ENCODE measurements around the gene RAB7B.
A peak's percentile ranks its signal among the peaks of the same experiment; 100 is the strongest.

The RAB7B gene

DNA sequence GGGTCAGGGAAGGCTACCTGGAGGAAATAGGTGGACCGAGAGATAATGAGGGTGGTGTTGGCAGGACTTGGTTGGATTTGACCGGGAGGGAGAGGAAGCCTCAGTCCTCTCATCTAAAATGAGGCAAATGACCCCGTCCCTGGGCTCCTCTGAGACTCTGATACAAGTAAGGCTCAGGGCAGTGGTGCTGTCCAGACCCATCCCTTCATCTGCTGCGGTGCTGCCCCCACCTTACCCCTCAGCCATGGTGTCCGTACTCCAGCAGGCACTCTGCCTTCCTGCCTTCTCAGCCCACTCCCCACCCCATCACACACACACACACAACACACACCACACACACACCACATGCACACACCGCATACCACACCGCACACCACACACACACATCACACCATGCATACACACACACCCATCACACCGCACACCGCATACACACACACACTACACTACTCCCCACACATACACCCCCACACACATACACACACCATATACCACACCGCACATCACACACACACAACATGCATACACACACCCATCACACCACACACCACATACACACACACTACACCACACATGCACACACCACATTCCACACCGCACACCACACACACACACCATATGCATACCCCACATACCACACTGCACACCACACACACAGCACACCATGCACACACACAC is 30.6 kb downstream of the RAB7B start:
- no peak for DNase-seq

GRCh38 chr1:205972081-205972480 is 31.1 kb downstream of the RAB7B start:
- no peak for DNase-seq

DNA sequence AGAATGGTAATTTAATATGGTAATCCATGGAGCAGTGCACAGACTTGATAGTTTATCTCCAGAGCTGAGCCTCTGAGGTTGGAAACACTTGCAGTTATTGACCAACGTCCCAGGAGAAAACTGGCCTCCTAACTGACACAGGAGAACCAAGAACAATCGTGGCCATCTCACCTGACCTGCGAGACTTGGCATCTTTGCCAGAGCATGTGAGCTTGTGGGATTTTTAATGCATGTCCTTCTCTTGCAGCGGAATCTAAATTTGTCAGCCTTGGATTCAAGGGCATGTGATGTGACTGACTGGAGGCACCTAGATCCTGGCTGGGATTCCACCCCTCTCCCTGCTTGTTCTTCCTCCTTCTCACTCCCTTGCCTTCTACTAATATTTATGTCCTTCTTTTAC is 32.1 kb downstream of the RAB7B start:
- no peak for DNase-seq

GRCh38 chr1:205970486-205970885 is 32.7 kb downstream of the RAB7B start:
- DNase-seq: no peak

- DNase-seq: no peak
Measured at GRCh38 chr1:205969229-205969628, 34.0 kb downstream of the RAB7B start.

DNA sequence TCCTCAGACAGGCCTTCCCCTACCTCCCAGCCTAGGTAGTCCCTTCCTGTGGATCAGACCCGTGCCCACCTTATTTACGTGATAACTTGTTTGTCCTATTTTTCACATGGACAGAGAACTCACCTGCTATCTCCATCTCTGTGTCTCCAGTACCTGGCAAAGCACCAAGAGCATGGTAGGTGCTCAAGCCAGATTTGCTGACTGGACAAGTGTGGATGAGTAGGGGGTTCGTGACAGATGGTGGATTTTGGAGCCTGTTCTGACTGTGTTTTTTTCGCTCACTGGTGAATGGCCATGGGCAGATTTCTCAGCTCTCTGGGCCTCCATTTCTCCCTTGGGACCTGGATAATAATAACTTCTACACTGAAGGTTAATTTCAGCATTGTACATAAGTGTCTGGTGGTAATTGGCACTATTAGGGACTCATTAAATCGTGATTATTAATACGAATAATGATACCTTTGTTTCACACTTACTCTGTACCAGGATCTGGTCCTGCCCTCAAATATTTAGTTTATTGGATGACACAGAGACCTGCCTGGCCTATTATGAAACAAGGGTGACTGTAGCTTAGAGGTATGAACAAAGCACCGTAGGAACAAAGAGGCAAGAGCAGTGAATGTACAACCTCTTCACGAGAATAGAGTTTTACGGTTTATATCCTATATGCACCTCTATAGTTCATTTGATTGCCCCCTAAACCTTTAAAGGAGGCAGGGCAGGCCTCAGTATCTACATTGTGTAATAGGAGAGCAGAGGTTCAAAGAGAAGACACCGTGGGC is 35.5 kb downstream of the RAB7B start:
- no peak for DNase-seq

DNA sequence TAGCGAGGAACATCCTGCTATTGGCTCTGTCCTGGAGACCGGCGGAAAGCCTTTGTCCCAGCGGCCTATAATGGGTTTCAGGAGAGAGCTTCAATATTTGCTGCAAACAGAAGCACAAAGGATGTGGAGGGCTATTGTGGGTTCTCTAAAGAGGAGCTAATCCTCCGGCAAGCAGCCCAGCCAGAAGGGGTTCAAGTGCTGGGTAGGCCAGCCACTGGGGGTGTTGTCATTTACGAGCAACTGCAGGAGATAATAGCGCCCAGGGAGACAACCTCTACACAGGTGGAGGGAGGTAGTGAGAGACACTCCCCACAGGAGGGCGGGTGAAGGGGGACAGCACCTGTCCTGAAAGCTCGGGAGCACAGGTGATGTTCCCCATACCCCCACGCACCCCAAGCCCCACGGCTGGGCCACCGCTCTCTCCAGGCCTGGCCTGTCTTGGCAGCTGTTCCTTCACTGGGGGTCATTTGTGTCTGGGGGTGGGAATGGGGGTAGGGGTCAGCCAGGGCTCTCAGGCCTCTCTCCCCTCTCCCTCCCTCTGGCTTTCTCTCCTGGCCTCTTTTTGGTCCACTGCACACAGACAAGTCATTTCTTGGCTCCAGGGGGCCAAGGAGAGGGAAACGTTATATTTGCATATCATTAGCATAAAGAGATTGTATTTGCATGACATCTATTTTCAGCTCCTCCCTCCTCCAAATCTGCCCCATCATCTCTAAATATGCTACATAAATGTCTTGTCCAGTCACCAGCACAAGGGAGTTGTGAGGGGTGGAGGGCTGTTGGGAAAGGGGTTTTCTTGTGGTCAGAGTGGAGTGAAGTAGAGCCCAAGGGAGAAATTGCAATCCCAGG is 37.9 kb downstream of the RAB7B start:
- DNase-seq: peak; percentile 93

DNA sequence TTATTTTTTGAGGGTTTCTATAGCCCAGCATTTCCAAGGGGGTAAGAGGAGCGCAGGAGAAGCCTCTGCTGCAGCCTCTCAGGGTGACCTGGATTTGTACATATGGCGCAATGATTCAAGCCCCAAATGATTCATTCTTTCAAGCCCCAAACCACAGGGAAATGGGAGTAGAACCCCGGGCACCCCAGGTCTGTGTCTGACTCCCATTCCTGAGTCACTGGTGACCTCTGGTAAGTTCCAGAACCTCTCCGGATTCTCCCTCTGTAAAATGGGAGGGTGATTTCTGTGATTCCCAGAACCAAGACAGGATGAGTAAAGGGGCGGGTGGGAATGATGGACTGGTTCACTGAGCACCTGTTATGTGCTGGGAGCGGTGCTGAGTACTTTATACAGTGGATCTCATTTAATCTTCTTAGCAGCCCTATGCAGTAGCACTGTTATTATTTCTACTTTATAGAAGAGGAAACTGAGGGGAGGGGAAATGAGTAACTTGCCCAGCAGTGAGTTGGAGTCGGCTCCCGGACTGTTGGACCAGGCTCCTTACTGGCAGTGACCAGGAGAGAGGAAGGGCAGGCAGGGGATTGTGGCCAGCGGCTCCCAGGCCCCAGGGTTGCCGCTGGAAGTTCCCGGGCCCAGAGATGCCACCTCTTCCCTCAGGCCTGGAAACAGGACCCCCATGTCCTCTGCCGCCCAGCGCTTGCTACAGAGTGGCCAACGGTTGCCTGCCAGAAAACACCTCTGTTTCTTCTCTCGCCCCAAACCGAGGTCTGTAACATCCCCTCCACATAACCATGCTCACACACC is 39.6 kb downstream of the RAB7B start:
- DNase-seq: no peak

DNA sequence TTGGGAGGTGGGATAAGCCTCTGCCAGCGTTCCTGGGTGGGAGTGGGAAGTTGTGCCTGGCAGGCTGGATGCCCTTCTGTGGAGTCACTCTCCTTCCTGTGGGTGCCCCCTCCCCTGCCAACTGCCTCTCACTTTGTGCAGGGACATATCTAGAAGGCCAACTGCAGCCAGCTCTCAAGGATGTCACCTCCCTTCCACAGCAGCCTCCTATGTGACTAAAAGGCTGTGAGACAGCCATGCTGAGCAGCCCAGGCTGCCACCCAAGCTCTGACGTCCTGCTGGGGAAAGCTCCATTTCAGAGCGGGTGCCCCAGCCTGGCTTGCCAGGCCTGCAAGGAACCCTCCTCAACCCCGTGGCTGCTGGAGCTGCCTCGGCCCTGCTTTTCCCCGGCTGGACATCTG is 40.4 kb downstream of the RAB7B start:
- DNase-seq: no peak

GRCh38 chr1:205961991-205962820 is 41.0 kb downstream of the RAB7B start:
- DNase-seq: no peak

GRCh38 chr1:205961405-205961804 is 41.8 kb downstream of the RAB7B start:
- no peak for DNase-seq

DNA sequence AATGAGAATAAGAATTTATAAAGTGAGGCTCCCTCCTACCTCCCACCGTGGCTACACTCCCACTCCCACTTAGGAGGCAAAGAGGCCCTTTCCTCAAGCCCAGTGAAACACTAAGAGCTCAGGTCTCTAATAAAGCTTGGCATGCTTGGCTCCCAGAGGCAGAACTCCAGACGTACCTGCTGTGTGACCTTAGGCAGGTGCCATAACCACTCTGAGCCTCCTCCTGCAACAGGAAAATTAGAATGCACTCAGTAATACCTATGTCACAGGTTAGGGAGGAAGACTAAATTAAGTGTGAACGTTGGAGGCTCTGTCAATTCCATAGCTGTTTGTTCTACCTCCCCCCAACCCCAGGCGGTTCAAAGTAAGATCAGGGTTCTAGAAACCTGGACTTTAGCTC is 43.4 kb downstream of the RAB7B start:
- no peak for DNase-seq

- DNase-seq: no peak
Measured at GRCh38 chr1:205955499-205955898, 47.7 kb downstream of the RAB7B start.

GRCh38 chr1:205954819-205955404 is 48.3 kb downstream of the RAB7B start:
- no peak for DNase-seq

DNA sequence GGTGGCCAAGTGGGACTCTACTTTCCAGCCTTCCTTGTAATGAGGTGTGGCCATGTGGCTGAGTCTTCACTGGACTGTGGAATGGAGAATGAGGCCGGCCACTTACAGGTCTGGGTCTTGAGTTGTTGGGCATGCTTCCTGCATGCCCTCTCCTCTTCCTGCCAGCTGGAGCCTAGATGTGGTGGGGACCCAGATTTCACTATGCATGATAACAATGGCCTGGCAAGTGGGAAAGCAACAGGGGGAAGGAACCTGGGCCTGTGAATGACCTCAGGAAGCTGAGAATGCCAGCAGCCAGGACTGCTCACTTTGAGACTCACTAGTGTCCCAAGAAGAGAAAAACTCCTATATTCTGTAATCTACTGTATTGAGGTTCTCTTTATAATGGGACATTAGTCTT is 51.4 kb downstream of the RAB7B start:
- no peak for DNase-seq

DNA sequence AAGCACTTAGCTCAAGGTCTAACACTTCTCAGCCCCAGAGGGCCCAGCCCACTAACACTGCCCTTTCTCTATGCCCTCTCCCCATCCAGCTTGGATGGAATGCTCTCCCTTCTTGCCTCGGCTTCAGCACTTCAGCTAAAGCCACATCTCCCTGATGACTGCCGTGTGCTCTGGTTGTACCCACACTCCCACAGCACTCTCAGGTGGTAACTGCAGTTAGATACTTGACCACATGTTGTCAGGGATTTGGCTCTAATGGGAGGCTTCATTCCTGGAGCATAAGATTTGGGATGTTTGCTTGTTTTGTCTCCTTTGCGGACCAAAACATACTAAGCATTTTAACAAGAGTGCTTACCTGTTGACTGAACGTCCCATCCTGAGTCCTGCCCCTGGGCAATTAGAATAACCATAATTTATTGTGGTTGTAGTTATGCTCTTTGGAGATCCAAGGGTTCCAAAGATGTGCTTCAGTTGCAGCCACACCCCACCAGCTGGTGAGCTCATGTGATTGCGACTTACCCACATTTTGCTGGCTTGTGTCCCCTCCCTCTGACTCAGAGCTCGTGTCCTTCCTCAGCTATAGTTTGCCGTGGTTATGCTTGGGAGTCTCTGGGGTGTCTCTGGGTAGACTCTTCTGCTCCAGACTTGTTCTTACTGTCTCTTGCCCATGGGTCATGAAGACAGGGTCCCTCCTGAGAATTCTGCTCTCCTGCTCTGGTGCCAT is 52.2 kb downstream of the RAB7B start:
- no peak for DNase-seq

DNA sequence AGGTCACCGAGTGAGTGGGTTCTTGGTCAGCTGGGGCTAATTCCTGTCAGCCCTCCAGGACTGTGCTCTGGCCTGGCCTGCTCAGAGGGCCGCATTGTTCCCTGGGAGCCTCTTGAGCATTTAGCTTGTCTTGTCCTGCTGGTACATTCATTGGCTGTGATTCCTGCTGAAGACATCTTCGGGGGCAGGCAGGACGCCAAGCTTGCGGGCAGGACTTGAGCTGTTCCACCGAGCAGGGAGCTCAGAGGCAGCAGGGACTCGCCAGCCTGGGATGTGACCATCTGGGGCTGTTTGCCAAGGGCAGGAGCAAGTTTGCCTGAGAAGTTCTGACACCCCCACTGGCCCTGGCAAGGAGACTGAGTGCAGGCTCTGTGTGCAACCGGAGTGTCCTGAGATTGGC is 52.9 kb downstream of the RAB7B start:
- no peak for DNase-seq

GRCh38 chr1:205949753-205950152 is 53.4 kb downstream of the RAB7B start:
- DNase-seq: no peak

DNA sequence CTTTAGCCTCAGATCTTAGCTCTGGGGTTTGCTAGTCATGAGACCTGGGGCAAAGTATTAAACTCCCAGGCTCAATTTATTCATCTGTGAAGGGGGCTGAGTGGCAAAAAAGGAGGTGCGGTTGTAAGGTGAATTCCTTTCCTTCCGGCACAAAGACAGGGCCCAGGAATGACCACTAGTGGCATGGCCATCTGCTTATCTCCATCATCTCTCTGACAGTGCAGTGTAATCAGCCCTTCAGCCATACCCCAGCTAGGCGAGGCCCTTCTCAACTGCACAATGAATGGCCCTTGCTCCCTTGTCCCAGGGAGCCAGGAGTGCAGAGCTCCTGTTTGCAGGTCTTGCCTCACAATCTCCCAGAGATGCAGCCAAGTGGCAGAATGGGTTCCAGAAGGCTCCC is 54.3 kb downstream of the RAB7B start:
- DNase-seq: no peak

DNA sequence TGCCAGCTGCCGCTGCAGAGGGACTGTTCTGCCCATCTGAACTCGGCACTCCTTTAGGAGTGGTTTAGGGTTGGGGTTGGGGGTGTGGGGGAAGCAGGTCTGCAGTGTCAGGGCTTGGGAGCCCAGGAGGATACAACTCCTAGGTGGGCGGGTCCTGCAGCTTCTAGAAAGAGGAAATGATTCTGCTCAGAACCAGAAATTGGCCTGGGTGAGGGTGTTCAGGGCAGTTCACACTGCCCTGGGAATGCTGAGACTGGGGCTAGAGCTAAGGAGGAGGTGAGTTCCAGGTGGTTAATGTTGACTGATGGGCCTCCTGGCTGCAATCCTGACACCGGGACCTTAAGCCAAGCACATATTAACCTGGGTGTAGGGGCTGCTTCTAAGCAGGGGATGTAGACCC is 55.2 kb downstream of the RAB7B start:
- DNase-seq: no peak

DNA sequence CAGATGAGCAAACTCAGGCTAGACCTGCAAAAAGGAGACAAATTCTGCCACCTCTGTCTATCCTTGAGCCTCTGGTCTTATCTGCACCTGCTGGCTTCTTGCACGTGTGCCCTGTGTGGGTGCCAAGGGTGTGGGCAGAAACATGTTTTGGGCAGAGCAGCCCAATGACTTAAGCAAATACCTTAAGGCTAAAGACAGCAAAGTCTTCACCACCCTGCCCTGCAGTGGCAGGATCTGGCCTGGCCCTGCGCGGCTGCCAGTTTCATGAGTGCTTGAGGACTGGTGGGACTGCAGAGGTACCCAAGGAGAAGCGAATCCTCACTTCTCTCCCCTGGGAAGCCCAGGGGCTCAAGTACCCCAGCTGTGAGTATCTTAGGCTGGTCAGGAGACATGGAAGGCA is 56.2 kb downstream of the RAB7B start:
- no peak for DNase-seq

All from NCI-H1048 (cell line).